Aorta (tissue), 5 donors: Measurements from ENCODE around the gene GNPDA1. TPM values are rescaled to one million over a fixed set of nuclear protein-coding genes. Genes with fewer than 3 reads are reported as not detected.

ENCODE experiments used
- ATAC-seq: fragments of 200-7000 bp; cut with Tn5 transposase; one replicate; pipeline ENCODE4 v1.9.1; 2022; ENCODE audit warnings: moderate library complexity; ENCODE audit not compliant: low FRiP score
- DNase-seq, 2 donors: peaks; one replicate each; pipeline ENCODE4 v3.0.0-alpha.2; 2020
- H3K27ac ChIP-seq, 2 donors: one replicate each; pipeline ENCODE4 v1.5.1; 2013; ENCODE audit warnings: low read length in 2 of 2, mild to moderate bottlenecking in 2 of 2, moderate library complexity in 2 of 2, control low read depth in 1 of 2, inconsistent platforms in 1 of 2, low read depth in 1 of 2
- H3K27me3 ChIP-seq, 2 donors: one replicate each; pipeline ENCODE4 v1.6.1; 2013; ENCODE audit warnings: control low read depth in 1 of 2, low read length in 1 of 2, mild to moderate bottlenecking in 1 of 2, moderate library complexity in 1 of 2; ENCODE audit not compliant: insufficient read depth in 2 of 2, control insufficient read depth in 1 of 2
- H3K36me3 ChIP-seq, 2 donors: one replicate each; pipeline ENCODE4 v1.6.1; 2013; ENCODE audit warnings: control low read depth in 1 of 2, low read length in 1 of 2, mild to moderate bottlenecking in 1 of 2; ENCODE audit not compliant: insufficient read depth in 2 of 2, control insufficient read depth in 1 of 2
- H3K4me1 ChIP-seq, 2 donors: one replicate each; pipeline ENCODE4 v1.6.1; 2013; ENCODE audit warnings: low read length in 2 of 2, control low read depth in 1 of 2, mild to moderate bottlenecking in 1 of 2, moderate library complexity in 1 of 2; ENCODE audit not compliant: insufficient read depth in 2 of 2, control insufficient read depth in 1 of 2
- H3K4me3 ChIP-seq, 2 donors: one replicate each; pipeline ENCODE4 v1.5.1; 2013; ENCODE audit warnings: low read length in 2 of 2, control low read depth in 1 of 2, mild to moderate bottlenecking in 1 of 2
- H3K9me3 ChIP-seq: one replicate; pipeline ENCODE4 v1.6.1; 2013; ENCODE audit warnings: mild to moderate bottlenecking, low read length; ENCODE audit not compliant: control insufficient read depth
- WGBS, 2 donors: extraction: QIAGEN DNeasy Blood & Tissue Kit; methylation state at CpG; one replicate each; pipeline ENCODE4 v1.1.7; 2013; 5-methylcytosine and 5-hydroxymethylcytosine counted together
- intact Hi-C, 2 donors: fragments of 100-400 bp; cut with DNase I; formaldehyde crosslinking; loops; one replicate each; pipeline versions ENCODE4 v1.14.2 to v1.15.0; 2022
- polyA plus RNA-seq, 2 donors: library from polyadenylated mRNA; stranded (reverse); fragments of 200-250 nt; gene quantifications; one replicate each; pipeline ENCODE4 v1.2.3, GENCODE V29; 2013
- total RNA-seq, 2 donors: library from RNA; stranded (reverse); fragmentation: NEBNext Ultra II Directional; extraction: Animal tissue kit (Norgen Biotek cat#: 25700); gene quantifications; one replicate each; pipeline ENCODE4 v1.2.1, GENCODE V29; 2021
- donor health status: healthy with polysubstance abuse.
- donor health status: Bipolar disorder and iron deficiency.
- donor health status: DM: no; HTN: no; CAD: no.
- donor health status: DM: no; HTN: no; CAD: no.
- donor health status: DM: yes; HTN: yes; CAD: no.

GNPDA1 gene
- total and polyA plus RNA-seq, 4 donors = 13.0 to 24.0 (median 20.1) TPM

GRCh38 chr5:142032747-142033631 lies 20.2 kb upstream of the GNPDA1 start:
- ATAC-seq = no peak

DNA sequence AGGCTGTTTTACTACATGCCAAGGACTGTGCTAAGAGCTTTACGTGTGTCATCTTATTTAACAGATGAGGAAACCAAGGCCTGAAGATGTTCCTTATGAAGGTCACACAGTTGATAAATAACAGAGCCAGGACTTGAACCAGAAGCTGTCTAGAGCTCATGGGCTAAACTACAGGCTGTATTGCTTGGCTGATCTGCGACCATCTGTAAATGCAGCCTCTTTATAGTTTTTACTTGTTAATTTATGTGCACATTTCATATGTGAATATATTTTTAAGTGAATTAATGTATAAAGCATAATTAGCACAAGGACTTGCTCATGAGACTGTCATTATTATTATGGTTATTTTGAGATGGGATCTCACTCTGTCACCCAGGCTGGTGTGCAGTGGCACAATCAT lies 19.3 kb upstream of the GNPDA1 start:
- H3K4me1 ChIP-seq = no peaks in the 10 kb centered on the region
- 91 to 97% methylated on average over 2 of the region's 2 CpGs for WGBS, 2 donors
- intact Hi-C loops = no loop called here
- no peaks in the 10 kb centered on the region for H3K36me3 ChIP-seq
- no peak overlapping the region for H3K4me3 ChIP-seq
- no peaks in the 10 kb centered on the region for H3K9me3 ChIP-seq
- H3K27me3 ChIP-seq = no peaks in the 10 kb centered on the region
- DNase-seq = no peak
- no peak for ATAC-seq
- no peak overlapping the region for H3K27ac ChIP-seq

More at GRCh38 chr5:142032747-142033631, 20.2 kb upstream of the GNPDA1 start:
- Histone ChIP-seq H3K36me3 (no peaks in the 10 kb centered on the region), H3K4me3 (no peak overlapping the region), H3K9me3 (no peaks in the 10 kb centered on the region), H3K27ac (no peak overlapping the region), H3K27me3 (no peaks in the 10 kb centered on the region), H3K4me1 (no peaks in the 10 kb centered on the region)
- 81% methylated on average over 19 of the region's 19 CpGs for WGBS, 2 donors
- intact Hi-C loops = no loop called here
- no peak for DNase-seq

DNA sequence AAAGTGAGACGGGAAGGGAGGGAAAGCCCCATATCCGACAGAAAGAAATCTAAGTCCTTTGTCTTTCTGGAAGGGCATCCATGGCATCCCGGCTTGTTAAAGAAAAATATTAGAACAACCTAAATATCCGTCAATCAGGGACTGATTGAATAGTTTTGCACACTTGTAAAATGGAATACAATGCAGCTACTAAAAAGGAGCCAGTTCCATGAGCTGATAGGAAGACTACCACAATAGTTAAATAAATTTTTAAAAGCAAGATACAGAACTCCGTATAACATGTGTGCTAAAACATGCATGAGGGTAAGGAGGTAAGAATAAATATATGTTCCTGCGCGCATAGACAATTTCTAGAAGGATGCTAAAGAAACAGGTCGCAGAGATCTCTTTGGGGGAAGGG lies 12.8 kb upstream of the GNPDA1 start:
- no peaks in the 10 kb centered on the region for H3K27me3 ChIP-seq
- no peaks in the 10 kb centered on the region for H3K4me1 ChIP-seq
- DNase-seq = no peak
- intact Hi-C loops = no loop called here
- no peak for ATAC-seq
- no peak overlapping the region for H3K27ac ChIP-seq
- no peaks in the 10 kb centered on the region for H3K9me3 ChIP-seq
- no peaks in the 10 kb centered on the region for H3K36me3 ChIP-seq
- H3K4me3 ChIP-seq = no peak overlapping the region
- WGBS, 2 donors = 74 to 79% methylated on average over 8 of the region's 8 CpGs

DNA sequence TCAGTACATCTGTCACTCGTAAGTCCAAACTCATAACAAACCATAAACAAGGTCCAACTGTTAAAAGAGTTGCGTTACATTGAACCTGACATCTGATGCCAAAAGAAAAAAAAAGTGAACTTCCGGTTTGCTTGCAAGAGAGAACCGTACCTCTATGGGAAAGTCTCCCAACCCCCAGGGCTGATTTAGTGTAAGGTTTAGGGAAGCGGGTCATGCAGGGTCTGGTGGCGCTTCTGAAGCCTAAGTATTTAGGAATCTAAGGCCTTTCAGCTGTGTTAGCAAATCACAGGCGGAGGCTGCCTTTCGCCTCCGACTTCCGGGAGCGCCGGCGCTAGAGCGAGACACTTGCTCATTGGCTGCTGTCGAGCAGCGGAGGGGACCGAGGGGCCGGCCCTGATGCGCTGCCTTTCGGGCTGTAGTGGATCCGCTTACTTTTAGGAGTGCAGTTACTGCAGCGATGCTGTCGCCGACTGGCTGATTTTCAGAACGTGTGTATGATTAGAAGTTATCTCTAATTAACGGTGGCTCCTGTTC lies 12.0 kb upstream of the GNPDA1 start:
- ATAC-seq (peak; percentile 97), DNase-seq (peak; percentile 95)
- Histone ChIP-seq H3K27ac (peak overlapping the region; percentile 73 to 95), H3K4me3 (peak overlapping the region; percentile 34 to 66), H3K4me1 (no peaks in the 10 kb centered on the region), H3K36me3 (no peaks in the 10 kb centered on the region), H3K27me3 (no peaks in the 10 kb centered on the region), H3K9me3 (no peaks in the 10 kb centered on the region)
- intact Hi-C loops = no loop called here
- 0% methylated on average over 26 of the region's 26 CpGs for WGBS, 2 donors

GRCh38 chr5:142023836-142024235 lies 11.0 kb upstream of the GNPDA1 start:
- intact Hi-C loops = no loop called here
- DNase-seq (no peak), ATAC-seq (no peak)
- no peak overlapping the region for H3K4me3 ChIP-seq
- no peak overlapping the region for H3K27ac ChIP-seq
- no peaks in the 10 kb centered on the region for H3K4me1 ChIP-seq
- H3K9me3 ChIP-seq = no peaks in the 10 kb centered on the region
- H3K27me3 ChIP-seq = no peaks in the 10 kb centered on the region
- 81% methylated on average over 6 of the region's 6 CpGs for whole genome bisulfite sequencing, 2 donors
- no peaks in the 10 kb centered on the region for H3K36me3 ChIP-seq

GRCh38 chr5:142020122-142020659 lies 7.4 kb upstream of the GNPDA1 start:
- Histone ChIP-seq H3K27me3 (no peaks in the 10 kb centered on the region), H3K4me3 (no peak overlapping the region), H3K27ac (no peak overlapping the region), H3K36me3 (no peaks in the 10 kb centered on the region), H3K4me1 (no peaks in the 10 kb centered on the region), H3K9me3 (no peaks in the 10 kb centered on the region)
- DNase-seq (no peak), ATAC-seq (no peak)
- WGBS, 2 donors = 82 to 84% methylated on average over 1 of the region's 1 CpG
- intact Hi-C loops = no loop called here

GRCh38 chr5:142017832-142018427 lies 5.1 kb upstream of the GNPDA1 start:
- no peaks in the 10 kb centered on the region for H3K9me3 ChIP-seq
- H3K36me3 ChIP-seq = no peaks in the 10 kb centered on the region
- intact Hi-C loops = loop anchor here in 1 of 2 donors (10.0 kb wide), 1 partner anchor 97 kb away; no protein-coding TSS in a partner anchor
- no peak for ATAC-seq
- no peak for DNase-seq
- H3K4me3 ChIP-seq = no peak overlapping the region
- no peak overlapping the region for H3K27ac ChIP-seq
- no peaks in the 10 kb centered on the region for H3K4me1 ChIP-seq
- WGBS, 2 donors = 90% methylated on average over 5 of the region's 5 CpGs
- H3K27me3 ChIP-seq = no peaks in the 10 kb centered on the region

GRCh38 chr5:142016556-142016955 lies 3.7 kb upstream of the GNPDA1 start:
- ATAC-seq = no peak
- no peak overlapping the region for H3K27ac ChIP-seq

More at GRCh38 chr5:142016556-142016955, 3.7 kb upstream of the GNPDA1 start:
- no peak overlapping the region for H3K4me3 ChIP-seq
- 90 to 94% methylated on average over 4 of the region's 4 CpGs for WGBS, 2 donors
- no peaks in the 10 kb centered on the region for H3K27me3 ChIP-seq
- intact Hi-C loops = loop anchor here in 1 of 2 donors (10.0 kb wide), 1 partner anchor 98 kb away; no protein-coding TSS in a partner anchor
- H3K9me3 ChIP-seq = no peaks in the 10 kb centered on the region
- H3K4me1 ChIP-seq = no peaks in the 10 kb centered on the region
- DNase-seq = no peak
- no peaks in the 10 kb centered on the region for H3K36me3 ChIP-seq
